GM23338 (cell line): ENCODE measurements around the gene DENND2C.

Experiments used
- CREB1 ChIP-seq: fragments of 250-450 bp; sonication (Bioruptor Pico); IDR thresholded peaks from 2 replicates; pipeline ENCODE4 v1.5.0; 2020; ENCODE audit warnings: low read depth, mild to moderate bottlenecking, moderate library complexity
- CTCF ChIP-seq, 2 experiments: fragments of 200-600 bp in 1 of 2; sonication (generic) in 1 of 2; conservative IDR thresholded peaks; 2 replicates each; pipeline versions ENCODE4 v1.5.1 to v1.6.1; 2016 to 2017; ENCODE audit warnings: antibody characterized with exemption in 2 of 2, low read depth in 2 of 2, mild to moderate bottlenecking in 2 of 2, moderate library complexity in 1 of 2
- ETS1 ChIP-seq: IDR thresholded peaks from 2 replicates; pipeline ENCODE4 v1.6.1; 2016; ENCODE audit warnings: antibody characterized with exemption
- EZH2 ChIP-seq: fragments of 200-600 bp; sonication (generic); IDR thresholded peaks from one replicate; pipeline ENCODE4 v1.8.0; 2017; ENCODE audit warnings: antibody characterized with exemption, mild to moderate bottlenecking, low read depth; ENCODE audit not compliant: unreplicated experiment
- EZH2phosphoT487 ChIP-seq: fragments of 200-600 bp; sonication (generic); IDR thresholded peaks from one replicate; pipeline ENCODE4 v1.8.1; 2018; ENCODE audit warnings: antibody characterized with exemption; ENCODE audit not compliant: unreplicated experiment
- JUNB ChIP-seq: IDR thresholded peaks from one replicate; pipeline ENCODE4 v1.6.1; 2016; ENCODE audit warnings: antibody characterized with exemption; ENCODE audit not compliant: unreplicated experiment
- NANOG ChIP-seq: IDR thresholded peaks from 2 replicates; pipeline ENCODE4 v1.6.1; 2016; ENCODE audit warnings: antibody characterized with exemption, borderline replicate concordance
- POLR2AphosphoS5 ChIP-seq: IDR thresholded peaks from 2 replicates; pipeline ENCODE4 v1.6.1; 2016; ENCODE audit warnings: antibody characterized with exemption, low read depth
- REST ChIP-seq: IDR thresholded peaks from one replicate; pipeline ENCODE4 v1.6.1; 2018; ENCODE audit warnings: antibody characterized with exemption; ENCODE audit not compliant: unreplicated experiment
- ZNF331 ChIP-seq: fragments of 250-450 bp; sonication (Bioruptor Pico); IDR thresholded peaks from 2 replicates; pipeline ENCODE4 v1.5.0; 2020; ENCODE audit warnings: low read depth, mild to moderate bottlenecking, moderate library complexity
- TF ChIP-seq, protein P1 (sequence below): fragments of 250-450 bp; sonication (Bioruptor Pico); IDR thresholded peaks from 2 replicates; pipeline ENCODE4 v1.5.0; 2020; ENCODE audit warnings: mild to moderate bottlenecking, moderate library complexity

DNA sequence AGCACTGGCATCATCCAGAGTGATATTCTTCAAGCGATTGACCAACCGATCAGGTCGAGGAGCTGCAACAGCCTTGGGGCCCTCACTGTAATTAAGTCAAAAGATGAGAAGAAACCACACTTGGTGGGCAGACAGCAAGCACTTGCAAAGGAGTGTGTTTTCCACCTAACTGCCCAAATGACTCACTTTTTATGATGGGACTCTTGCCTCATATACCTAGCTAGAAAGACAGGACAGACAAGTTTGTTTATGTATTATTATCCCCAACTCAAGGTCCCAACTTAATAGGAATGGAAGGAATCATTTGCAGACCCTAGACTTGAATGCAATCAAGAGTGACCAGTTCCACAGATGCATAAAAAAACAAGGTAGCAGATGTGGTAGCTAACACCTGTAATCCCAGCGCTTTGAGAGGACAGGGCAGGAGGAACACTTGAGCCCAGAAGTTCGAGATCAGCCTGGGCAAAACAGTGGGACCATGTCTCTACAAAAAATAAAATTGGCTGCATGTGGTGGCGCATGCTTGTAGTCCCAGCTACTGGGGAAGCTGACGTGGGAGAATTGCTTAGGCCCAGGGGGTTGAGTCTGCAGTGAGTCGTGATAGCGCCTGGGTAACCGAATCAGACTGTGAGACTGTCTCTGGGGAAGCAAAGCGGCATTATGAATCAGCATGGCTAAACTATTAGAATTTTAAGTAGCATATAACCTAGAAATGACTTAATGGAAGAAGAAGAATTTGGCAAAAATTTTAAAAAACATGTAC, 49.0 kb upstream of the DENND2C start:
- TF ChIP-seq CREB1 (CRISPR knock-in tag) (no peak), CTCF (conservative IDR thresholded peaks at IDR 0.05; ENCODE audit: low read depth in 2 of 2) (no peak), POLR2AphosphoS5 (no peak), ZNF331 (CRISPR knock-in tag) (no peak), REST (no peak), EZH2 (no peak), NANOG (no peak), ETS1 (no peak), EZH2phosphoT487 (no peak), JUNB (no peak)
- TF ChIP-seq, protein P1, sequence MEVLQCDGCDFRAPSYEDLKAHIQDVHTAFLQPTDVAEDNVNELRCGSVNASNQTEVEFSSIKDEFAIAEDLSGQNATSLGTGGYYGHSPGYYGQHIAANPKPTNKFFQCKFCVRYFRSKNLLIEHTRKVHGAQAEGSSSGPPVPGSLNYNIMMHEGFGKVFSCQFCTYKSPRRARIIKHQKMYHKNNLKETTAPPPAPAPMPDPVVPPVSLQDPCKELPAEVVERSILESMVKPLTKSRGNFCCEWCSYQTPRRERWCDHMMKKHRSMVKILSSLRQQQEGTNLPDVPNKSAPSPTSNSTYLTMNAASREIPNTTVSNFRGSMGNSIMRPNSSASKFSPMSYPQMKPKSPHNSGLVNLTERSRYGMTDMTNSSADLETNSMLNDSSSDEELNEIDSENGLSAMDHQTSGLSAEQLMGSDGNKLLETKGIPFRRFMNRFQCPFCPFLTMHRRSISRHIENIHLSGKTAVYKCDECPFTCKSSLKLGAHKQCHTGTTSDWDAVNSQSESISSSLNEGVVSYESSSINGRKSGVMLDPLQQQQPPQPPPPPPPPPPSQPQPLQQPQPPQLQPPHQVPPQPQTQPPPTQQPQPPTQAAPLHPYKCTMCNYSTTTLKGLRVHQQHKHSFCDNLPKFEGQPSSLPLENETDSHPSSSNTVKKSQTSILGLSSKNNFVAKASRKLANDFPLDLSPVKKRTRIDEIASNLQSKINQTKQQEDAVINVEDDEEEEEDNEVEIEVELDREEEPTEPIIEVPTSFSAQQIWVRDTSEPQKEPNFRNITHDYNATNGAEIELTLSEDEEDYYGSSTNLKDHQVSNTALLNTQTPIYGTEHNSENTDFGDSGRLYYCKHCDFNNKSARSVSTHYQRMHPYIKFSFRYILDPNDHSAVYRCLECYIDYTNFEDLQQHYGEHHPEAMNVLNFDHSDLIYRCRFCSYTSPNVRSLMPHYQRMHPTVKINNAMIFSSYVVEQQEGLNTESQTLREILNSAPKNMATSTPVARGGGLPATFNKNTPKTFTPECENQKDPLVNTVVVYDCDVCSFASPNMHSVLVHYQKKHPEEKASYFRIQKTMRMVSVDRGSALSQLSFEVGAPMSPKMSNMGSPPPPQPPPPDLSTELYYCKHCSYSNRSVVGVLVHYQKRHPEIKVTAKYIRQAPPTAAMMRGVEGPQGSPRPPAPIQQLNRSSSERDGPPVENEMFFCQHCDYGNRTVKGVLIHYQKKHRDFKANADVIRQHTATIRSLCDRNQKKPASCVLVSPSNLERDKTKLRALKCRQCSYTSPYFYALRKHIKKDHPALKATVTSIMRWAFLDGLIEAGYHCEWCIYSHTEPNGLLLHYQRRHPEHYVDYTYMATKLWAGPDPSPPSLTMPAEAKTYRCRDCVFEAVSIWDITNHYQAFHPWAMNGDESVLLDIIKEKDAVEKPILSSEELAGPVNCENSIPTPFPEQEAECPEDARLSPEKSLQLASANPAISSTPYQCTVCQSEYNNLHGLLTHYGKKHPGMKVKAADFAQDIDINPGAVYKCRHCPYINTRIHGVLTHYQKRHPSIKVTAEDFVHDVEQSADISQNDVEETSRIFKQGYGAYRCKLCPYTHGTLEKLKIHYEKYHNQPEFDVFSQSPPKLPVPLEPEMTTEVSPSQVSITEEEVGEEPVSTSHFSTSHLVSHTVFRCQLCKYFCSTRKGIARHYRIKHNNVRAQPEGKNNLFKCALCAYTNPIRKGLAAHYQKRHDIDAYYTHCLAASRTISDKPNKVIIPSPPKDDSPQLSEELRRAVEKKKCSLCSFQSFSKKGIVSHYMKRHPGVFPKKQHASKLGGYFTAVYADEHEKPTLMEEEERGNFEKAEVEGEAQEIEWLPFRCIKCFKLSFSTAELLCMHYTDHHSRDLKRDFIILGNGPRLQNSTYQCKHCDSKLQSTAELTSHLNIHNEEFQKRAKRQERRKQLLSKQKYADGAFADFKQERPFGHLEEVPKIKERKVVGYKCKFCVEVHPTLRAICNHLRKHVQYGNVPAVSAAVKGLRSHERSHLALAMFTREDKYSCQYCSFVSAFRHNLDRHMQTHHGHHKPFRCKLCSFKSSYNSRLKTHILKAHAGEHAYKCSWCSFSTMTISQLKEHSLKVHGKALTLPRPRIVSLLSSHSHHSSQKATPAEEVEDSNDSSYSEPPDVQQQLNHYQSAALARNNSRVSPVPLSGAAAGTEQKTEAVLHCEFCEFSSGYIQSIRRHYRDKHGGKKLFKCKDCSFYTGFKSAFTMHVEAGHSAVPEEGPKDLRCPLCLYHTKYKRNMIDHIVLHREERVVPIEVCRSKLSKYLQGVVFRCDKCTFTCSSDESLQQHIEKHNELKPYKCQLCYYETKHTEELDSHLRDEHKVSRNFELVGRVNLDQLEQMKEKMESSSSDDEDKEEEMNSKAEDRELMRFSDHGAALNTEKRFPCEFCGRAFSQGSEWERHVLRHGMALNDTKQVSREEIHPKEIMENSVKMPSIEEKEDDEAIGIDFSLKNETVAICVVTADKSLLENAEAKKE = no peak
